Small intestine (tissue), 7 donors: Measurements from ENCODE around the gene BCL6B. TPM values are rescaled to one million over a fixed set of nuclear protein-coding genes. Genes with fewer than 3 reads are reported as not detected.
"Not testable (repeated sequence)": the region's sequence is repeated elsewhere in the genome, so short reads cannot be mapped to it uniquely, and the experiment has no call there.

ENCODE experiments used
- DNase-seq, 2 donors: peaks; one replicate each; pipeline versions ENCODE4 v3.0.0 to v3.0.0-alpha.2; 2013
- FAIRE-seq: peaks from 2 replicates; lab custom pipeline; 2012; peaks lifted over from hg19 to GRCh38; lab: Jason Lieb, UNC
- H3K27ac ChIP-seq, 3 donors: one replicate each; pipeline ENCODE4 v1.5.1; 2013; ENCODE audit warnings: low read length in 2 of 3, mild to moderate bottlenecking in 2 of 3, control low read depth in 1 of 3, inconsistent platforms in 1 of 3, low read depth in 1 of 3, moderate library complexity in 1 of 3
- H3K27me3 ChIP-seq, 3 donors: one replicate each; pipeline ENCODE4 v1.6.1; 2013; ENCODE audit warnings: low read length in 3 of 3, inconsistent platforms in 1 of 3; ENCODE audit not compliant: control insufficient read depth in 3 of 3, insufficient read depth in 3 of 3
- H3K36me3 ChIP-seq, 3 donors: one replicate each; pipeline ENCODE4 v1.6.1; 2013; ENCODE audit warnings: low read length in 3 of 3, inconsistent platforms in 1 of 3, low read depth in 1 of 3, mild to moderate bottlenecking in 1 of 3, moderate library complexity in 1 of 3; ENCODE audit not compliant: control insufficient read depth in 3 of 3, insufficient read depth in 2 of 3
- H3K4me1 ChIP-seq, 3 donors: one replicate each; pipeline ENCODE4 v1.6.1; 2013; ENCODE audit warnings: low read length in 2 of 3, inconsistent platforms in 1 of 3, low read depth in 1 of 3, mild to moderate bottlenecking in 1 of 3, moderate library complexity in 1 of 3; ENCODE audit not compliant: control insufficient read depth in 3 of 3, insufficient read depth in 2 of 3
- H3K4me3 ChIP-seq, 3 donors: one replicate each; pipeline ENCODE4 v1.5.1; 2013; ENCODE audit warnings: low read length in 3 of 3, control low read depth in 1 of 3, inconsistent platforms in 1 of 3, low read depth in 1 of 3, mild to moderate bottlenecking in 1 of 3, moderate library complexity in 1 of 3
- H3K9me3 ChIP-seq, 2 donors: one replicate each; pipeline ENCODE4 v1.6.1; 2013; ENCODE audit warnings: low read depth in 1 of 2, low read length in 1 of 2; ENCODE audit not compliant: control insufficient read depth in 2 of 2, insufficient read depth in 1 of 2
- WGBS, 3 donors: extraction: QIAGEN DNeasy Blood & Tissue Kit; methylation state at CpG; one replicate each; pipeline ENCODE4 v1.1.7; 2013; 5-methylcytosine and 5-hydroxymethylcytosine counted together
- polyA plus RNA-seq, 4 donors: library from polyadenylated mRNA; stranded (reverse) in 3 of 4; unstranded in 1 of 4; fragments of 200-250 nt in 3 of 4; fragments of 120-200 nt in 1 of 4; gene quantifications; one replicate each; pipeline versions ENCODE4 v1.2.1 to v1.2.3, GENCODE V29; 2013
- donor health status: healthy with polysubstance abuse.
- donor health status: control.
- donor health status: control.
- donor health status: Bipolar disorder and iron deficiency.
- donor health status: healthy.

The BCL6B gene
- polyA plus RNA-seq, 4 donors = 0.45 to 8.7 (median 4.2) TPM

GRCh38 chr17:7041607-7042500 lies 19.0 kb downstream of the BCL6B start:
- no peaks in the 10 kb centered on the region for H3K36me3 ChIP-seq
- peaks cover 0 to 41% (median 0%) of the 10 kb centered on the region in 3 donors for H3K27me3 ChIP-seq
- H3K9me3 ChIP-seq = no peaks in the 10 kb centered on the region
- H3K4me1 ChIP-seq = peaks cover 8 to 57% (median 11%) of the 10 kb centered on the region in 3 donors
- H3K27ac ChIP-seq = no peak overlapping the region
- WGBS, 3 donors = 34 to 44% (median 38%) methylated on average over 41 to 43 of the region's 43 CpGs
- no peak for DNase-seq
- H3K4me3 ChIP-seq = peak overlapping the region in 2 of 3 donors; percentile 4 to 33
- no peak for FAIRE-seq

GRCh38 chr17:7042501-7043181 lies 19.8 kb downstream of the BCL6B start:
- Histone ChIP-seq H3K9me3 (no peaks in the 10 kb centered on the region), H3K36me3 (no peaks in the 10 kb centered on the region), H3K4me3 (peak overlapping the region in 2 of 3 donors; percentile 4 to 33), H3K4me1 (peaks cover 8 to 58% (median 11%) of the 10 kb centered on the region in 3 donors), H3K27me3 (peaks cover 0 to 41% (median 0%) of the 10 kb centered on the region in 3 donors), H3K27ac (no peak overlapping the region)
- 6 to 10% (median 9%) methylated on average over 41 to 53 of the region's 53 CpGs for WGBS, 3 donors
- FAIRE-seq (no peak), DNase-seq (peak in 1 of 2 donors; percentile 49)

- H3K4me1 ChIP-seq = peaks cover 8 to 56% (median 11%) of the 10 kb centered on the region in 3 donors
- peak overlapping the region; percentile 18 to 33 (median 30) for H3K4me3 ChIP-seq
- FAIRE-seq (no peak), DNase-seq (no peak)
- no peaks in the 10 kb centered on the region for H3K36me3 ChIP-seq
- H3K9me3 ChIP-seq = no peaks in the 10 kb centered on the region
- WGBS, 3 donors = 2 to 4% (median 4%) methylated on average over 19 to 21 of the region's 21 CpGs
- H3K27me3 ChIP-seq = peaks cover 0 to 41% (median 0%) of the 10 kb centered on the region in 3 donors
- no peak overlapping the region for H3K27ac ChIP-seq
These were observed 20.3 kb downstream of the BCL6B start for GRCh38 chr17:7043182-7043496.

GRCh38 chr17:7043497-7044198 lies 20.8 kb downstream of the BCL6B start, which contains the start of gene SLC16A11:
Gene SLC16A11 (minus strand): TSS chr17:7044092. CDS start chr17:7043513, 579 bp downstream.
- FAIRE-seq (no peak), DNase-seq (peak in 1 of 2 donors; percentile 52)
- Histone ChIP-seq H3K4me3 (peak within 1 kb of the TSS; percentile 18 to 33 (median 30)), H3K9me3 (no peaks in the 10 kb centered on the region), H3K4me1 (peaks cover 8 to 51% (median 9%) of the 10 kb centered on the region in 3 donors), H3K27me3 (peaks cover 0 to 41% (median 0%) of the 10 kb centered on the region in 3 donors), H3K36me3 (no peaks in the 10 kb centered on the region), H3K27ac (peak within 1 kb of the TSS in 1 of 3 donors; percentile 20)
- WGBS, 3 donors = 2 to 5% (median 2%) methylated on average over 39 to 58 of the region's 58 CpGs

GRCh38 chr17:7045492-7046126 lies 22.8 kb downstream of the BCL6B start:
- Histone ChIP-seq H3K27ac (peak overlapping the region in 2 of 3 donors; percentile 63 to 64), H3K4me3 (no peak overlapping the region), H3K27me3 (peaks cover 0 to 46% (median 0%) of the 10 kb centered on the region in 3 donors), H3K4me1 (peaks cover 8 to 41% (median 8%) of the 10 kb centered on the region in 3 donors), H3K36me3 (no peaks in the 10 kb centered on the region), H3K9me3 (no peaks in the 10 kb centered on the region)
- WGBS, 3 donors = 6 to 21% (median 9%) methylated on average over 5 of the region's 5 CpGs
- DNase-seq = peak; percentile 88 to 90
- FAIRE-seq = no peak

GRCh38 chr17:7046127-7046724 lies 23.4 kb downstream of the BCL6B start:
- WGBS, 3 donors = 3 to 10% (median 6%) methylated on average over 15 of the region's 15 CpGs
- DNase-seq (peak; percentile 87 to 92), FAIRE-seq (no peak)
- peaks cover 8 to 41% (median 8%) of the 10 kb centered on the region in 3 donors for H3K4me1 ChIP-seq
- peaks cover 0 to 46% (median 0%) of the 10 kb centered on the region in 3 donors for H3K27me3 ChIP-seq
- H3K4me3 ChIP-seq = peak overlapping the region in 2 of 3 donors; percentile 2 to 36
- H3K9me3 ChIP-seq = no peaks in the 10 kb centered on the region
- H3K36me3 ChIP-seq = no peaks in the 10 kb centered on the region
- peak overlapping the region; percentile 44 to 64 (median 63) for H3K27ac ChIP-seq

GRCh38 chr17:7046725-7047397 lies 24.0 kb downstream of the BCL6B start:
- not testable (repeated sequence) for FAIRE-seq
- H3K27me3 ChIP-seq = peaks cover 0 to 41% (median 0%) of the 10 kb centered on the region in 3 donors
- WGBS, 3 donors = 2 to 13% (median 11%) methylated on average over 26 of the region's 26 CpGs

More at GRCh38 chr17:7046725-7047397, 24.0 kb downstream of the BCL6B start:
- peak; percentile 86 to 92 for DNase-seq
- H3K27ac ChIP-seq = peak overlapping the region; percentile 44 to 64 (median 63)
- H3K36me3 ChIP-seq, H3K9me3 ChIP-seq: not testable (repeated sequence)
- peaks cover 8 to 41% (median 8%) of the 10 kb centered on the region in 3 donors for H3K4me1 ChIP-seq
- H3K4me3 ChIP-seq = peak overlapping the region in 2 of 3 donors; percentile 2 to 36
